ENCODE measurements around the gene RHEX. TPM values are rescaled to one million over a fixed set of nuclear protein-coding genes. Genes with fewer than 3 reads are reported as not detected.

The RHEX gene
- total and polyA plus RNA-seq, 4 experiments from 2014 or later: 0.30 to 0.55 (median 0.55) TPM; not detected in 1

DNA sequence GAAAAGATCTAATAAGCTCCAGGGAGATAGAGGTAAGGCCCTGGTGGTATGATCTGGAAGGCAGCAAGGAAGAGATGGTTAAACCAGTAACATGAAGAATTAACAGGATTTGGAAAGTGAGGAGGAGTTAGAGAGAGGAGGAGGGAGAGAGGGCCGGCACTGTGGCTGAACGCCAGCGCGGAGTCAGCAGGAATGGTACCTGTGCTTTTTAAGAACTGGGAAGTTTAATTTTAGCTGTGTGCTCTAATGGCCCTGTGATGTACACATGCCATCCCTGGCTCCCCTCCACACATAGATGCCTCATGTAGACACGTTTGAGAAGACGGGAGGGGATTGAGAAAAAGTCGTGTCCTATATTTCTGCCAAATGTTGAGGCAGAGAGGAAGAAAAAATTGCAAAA, 78.1 kb downstream of the RHEX start:
- no peaks in the 10 kb centered on the region for H3K4me1 ChIP-seq (ENCODE audit: insufficient read depth, low read length)
- no peaks in the 10 kb centered on the region for H3K4me1 Mint-ChIP-seq
- no peaks in the 10 kb centered on the region for H3K9me3 Mint-ChIP-seq
- H3K27me3 Mint-ChIP-seq: peaks cover 18 to 22% of the 10 kb centered on the region in 2 donors
- H3K27ac ChIP-seq (ENCODE audit: low read depth, low read length): no peak overlapping the region
- no peaks in the 10 kb centered on the region for H3K36me3 ChIP-seq (ENCODE audit: insufficient read depth, low read length)
- CTCF ChIA-PET (ENCODE audit: partially characterized antibody): no interaction called here
- H3K4me3 Mint-ChIP-seq: no peak overlapping the region
- intact Hi-C loops (cut with micrococcal nuclease): no loop called here
- no peaks in the 10 kb centered on the region for H3K27me3 ChIP-seq (ENCODE audit: insufficient read depth, low read length)
- DNase-seq: no peak
- H3K36me3 Mint-ChIP-seq: no peaks in the 10 kb centered on the region
- H3K4me3 ChIP-seq (ENCODE audit: low read length in 2 of 2): no peak overlapping the region
- H3K9me3 ChIP-seq (ENCODE audit: control insufficient read depth in 1 of 2, low read length in 2 of 2): no peaks in the 10 kb centered on the region
- POLR2A ChIA-PET (ENCODE audit: partially characterized antibody): no interaction called here
- no peak overlapping the region for H3K27ac Mint-ChIP-seq

DNA sequence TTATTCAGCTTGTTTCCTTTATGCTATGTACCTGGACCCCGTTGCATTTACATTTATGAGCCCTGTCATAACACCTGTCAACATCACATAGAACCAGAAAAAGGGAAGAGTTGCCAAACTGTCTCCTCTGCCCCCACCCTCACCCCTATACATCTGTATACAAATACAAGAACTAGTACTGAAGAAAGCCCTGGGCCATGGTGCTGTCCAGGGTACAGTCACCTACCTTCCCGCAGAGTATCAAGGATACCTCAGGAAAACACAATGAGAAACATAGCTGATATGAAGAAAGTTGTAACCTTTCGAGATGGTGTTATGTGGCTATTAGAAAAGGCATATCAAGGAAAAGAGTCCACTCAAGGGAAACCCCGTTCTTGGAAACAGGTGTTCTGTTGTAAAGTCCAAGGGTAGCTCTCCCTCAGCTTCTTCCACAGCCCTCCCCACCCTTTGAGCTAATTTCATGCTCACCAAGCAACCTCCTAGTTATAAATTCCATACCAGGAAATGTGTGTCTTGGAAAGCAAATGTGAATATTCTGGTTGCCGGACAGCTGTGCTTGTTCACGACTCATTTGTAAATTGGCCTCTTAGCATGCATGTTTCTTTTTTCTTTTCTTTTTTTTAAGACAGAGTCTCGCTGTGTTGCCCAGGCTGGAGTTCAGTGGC, 80.9 kb downstream of the RHEX start:
- ChIA-PET CTCF (ENCODE audit: partially characterized antibody) (no interaction called here), POLR2A (ENCODE audit: partially characterized antibody) (no interaction called here)
- no peaks in the 10 kb centered on the region for H3K36me3 Mint-ChIP-seq
- no peaks in the 10 kb centered on the region for H3K9me3 Mint-ChIP-seq
- Histone ChIP-seq H3K4me1 (ENCODE audit: insufficient read depth, low read length) (no peaks in the 10 kb centered on the region), H3K27me3 (ENCODE audit: insufficient read depth, low read length) (peaks cover under 1% of the 10 kb centered on the region), H3K4me3 (ENCODE audit: low read length in 2 of 2) (no peak overlapping the region), H3K27ac (ENCODE audit: low read depth, low read length) (no peak overlapping the region), H3K36me3 (ENCODE audit: insufficient read depth, low read length) (no peaks in the 10 kb centered on the region), H3K9me3 (ENCODE audit: control insufficient read depth in 1 of 2, low read length in 2 of 2) (no peaks in the 10 kb centered on the region)
- no peak overlapping the region for H3K27ac Mint-ChIP-seq
- intact Hi-C loops (cut with micrococcal nuclease): no loop called here
- no peak for DNase-seq
- H3K27me3 Mint-ChIP-seq: peaks cover 14 to 22% of the 10 kb centered on the region in 2 donors
- no peaks in the 10 kb centered on the region for H3K4me1 Mint-ChIP-seq
- no peak overlapping the region for H3K4me3 Mint-ChIP-seq

DNA sequence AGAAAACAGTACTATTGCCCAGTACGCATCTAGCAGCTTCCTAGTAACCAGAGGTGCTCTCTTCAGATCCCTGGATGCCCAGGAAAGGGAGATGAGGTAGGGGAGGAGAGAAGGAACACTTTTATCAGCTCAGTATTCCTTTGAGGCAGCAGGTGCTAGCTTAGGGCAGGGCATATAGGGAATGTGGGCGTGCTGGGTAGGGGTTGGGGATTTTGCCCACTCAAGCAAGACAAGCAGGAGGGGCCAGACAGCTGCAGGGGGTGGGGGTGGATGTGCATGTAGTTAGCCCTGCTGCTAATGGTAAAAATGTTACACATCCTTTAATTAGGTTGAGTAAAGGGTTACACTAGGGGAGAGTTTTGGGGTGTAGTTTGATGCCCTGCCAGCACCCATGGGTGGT, 82.3 kb downstream of the RHEX start:
- Mint-ChIP-seq H3K4me1 (no peaks in the 10 kb centered on the region), H3K27ac (no peak overlapping the region), H3K36me3 (no peaks in the 10 kb centered on the region), H3K27me3 (peaks cover 21 to 27% of the 10 kb centered on the region in 2 donors), H3K4me3 (no peak overlapping the region), H3K9me3 (no peaks in the 10 kb centered on the region)
- peaks cover 4% of the 10 kb centered on the region for H3K27me3 ChIP-seq (ENCODE audit: insufficient read depth, low read length)
- H3K36me3 ChIP-seq (ENCODE audit: insufficient read depth, low read length): no peaks in the 10 kb centered on the region
- ChIA-PET POLR2A (ENCODE audit: partially characterized antibody) (no interaction called here), CTCF (ENCODE audit: partially characterized antibody) (no interaction called here)
- H3K9me3 ChIP-seq (ENCODE audit: control insufficient read depth in 1 of 2, low read length in 2 of 2): no peaks in the 10 kb centered on the region
- no peak overlapping the region for H3K27ac ChIP-seq (ENCODE audit: low read depth, low read length)
- no peak for DNase-seq
- H3K4me1 ChIP-seq (ENCODE audit: insufficient read depth, low read length): no peaks in the 10 kb centered on the region
- intact Hi-C loops (cut with micrococcal nuclease): no loop called here
- H3K4me3 ChIP-seq (ENCODE audit: low read length in 2 of 2): no peak overlapping the region

DNA sequence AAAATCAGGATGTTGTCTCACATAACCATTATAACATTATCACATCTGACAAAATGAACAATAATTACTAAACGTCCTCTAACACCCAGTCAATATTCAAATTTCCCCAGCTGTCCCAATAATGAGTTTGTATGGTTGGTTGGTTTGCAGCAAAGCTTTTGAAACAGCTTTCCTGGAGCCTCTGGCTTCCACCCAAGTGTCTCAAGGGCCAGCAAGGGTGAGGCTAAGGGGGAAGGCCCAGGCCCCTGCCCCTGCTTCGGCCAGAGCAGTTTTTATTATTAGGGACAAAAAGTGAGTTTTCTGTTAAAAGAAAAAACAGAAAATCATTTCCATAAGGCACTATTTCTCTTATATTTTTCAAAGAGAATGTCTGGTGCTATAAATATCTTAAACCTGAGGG, 83.3 kb downstream of the RHEX start:
- H3K27ac Mint-ChIP-seq: no peak overlapping the region
- H3K36me3 ChIP-seq (ENCODE audit: insufficient read depth, low read length): no peaks in the 10 kb centered on the region
- H3K9me3 ChIP-seq (ENCODE audit: control insufficient read depth in 1 of 2, low read length in 2 of 2): no peaks in the 10 kb centered on the region
- no peak for DNase-seq
- no peaks in the 10 kb centered on the region for H3K4me1 Mint-ChIP-seq
- POLR2A ChIA-PET (ENCODE audit: partially characterized antibody): no interaction called here
- no peaks in the 10 kb centered on the region for H3K36me3 Mint-ChIP-seq
- H3K9me3 Mint-ChIP-seq: no peaks in the 10 kb centered on the region
- H3K4me3 ChIP-seq (ENCODE audit: low read length in 2 of 2): no peak overlapping the region
- no peak overlapping the region for H3K4me3 Mint-ChIP-seq
- H3K4me1 ChIP-seq (ENCODE audit: insufficient read depth, low read length): no peaks in the 10 kb centered on the region
- peaks cover 21 to 32% of the 10 kb centered on the region in 2 donors for H3K27me3 Mint-ChIP-seq
- no peak overlapping the region for H3K27ac ChIP-seq (ENCODE audit: low read depth, low read length)
- H3K27me3 ChIP-seq (ENCODE audit: insufficient read depth, low read length): peaks cover 4% of the 10 kb centered on the region
- CTCF ChIA-PET (ENCODE audit: partially characterized antibody): no interaction called here
- intact Hi-C loops (cut with micrococcal nuclease): no loop called here

DNA sequence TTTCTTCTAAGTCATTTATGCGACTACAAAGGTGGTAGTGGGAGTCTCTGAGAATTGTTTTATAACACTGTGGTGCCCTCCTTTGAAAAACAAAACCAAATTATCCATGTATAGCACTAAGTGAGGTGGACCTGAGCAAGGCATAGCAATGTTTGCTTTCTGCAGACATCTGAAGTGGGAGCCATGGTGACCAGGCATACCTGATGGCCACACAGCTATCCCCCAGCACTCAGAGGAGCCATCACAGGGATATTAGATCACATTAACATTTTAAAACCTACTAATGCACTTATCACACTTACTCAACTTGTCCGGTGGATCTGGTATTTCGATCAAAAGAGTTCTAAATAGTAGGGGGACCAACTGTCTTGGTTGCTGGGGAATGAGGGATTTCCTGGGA, 89.0 kb downstream of the RHEX start:
- DNase-seq: no peak
- no peaks in the 10 kb centered on the region for H3K9me3 ChIP-seq (ENCODE audit: control insufficient read depth in 1 of 2, low read length in 2 of 2)
- ChIA-PET CTCF (ENCODE audit: partially characterized antibody) (no interaction called here), POLR2A (ENCODE audit: partially characterized antibody) (no interaction called here)
- no peaks in the 10 kb centered on the region for H3K4me1 ChIP-seq (ENCODE audit: insufficient read depth, low read length)
- no peak overlapping the region for H3K4me3 ChIP-seq (ENCODE audit: low read length in 2 of 2)
- no peaks in the 10 kb centered on the region for H3K36me3 Mint-ChIP-seq
- H3K27ac Mint-ChIP-seq: no peak overlapping the region
- no peaks in the 10 kb centered on the region for H3K4me1 Mint-ChIP-seq
- no peak overlapping the region for H3K4me3 Mint-ChIP-seq
- H3K9me3 Mint-ChIP-seq: no peaks in the 10 kb centered on the region
- H3K27me3 Mint-ChIP-seq: peaks cover 22 to 43% of the 10 kb centered on the region in 2 donors
- H3K27me3 ChIP-seq (ENCODE audit: insufficient read depth, low read length): peaks cover 4% of the 10 kb centered on the region
- no peak overlapping the region for H3K27ac ChIP-seq (ENCODE audit: low read depth, low read length)
- intact Hi-C loops (cut with micrococcal nuclease): no loop called here
- no peaks in the 10 kb centered on the region for H3K36me3 ChIP-seq (ENCODE audit: insufficient read depth, low read length)

DNA sequence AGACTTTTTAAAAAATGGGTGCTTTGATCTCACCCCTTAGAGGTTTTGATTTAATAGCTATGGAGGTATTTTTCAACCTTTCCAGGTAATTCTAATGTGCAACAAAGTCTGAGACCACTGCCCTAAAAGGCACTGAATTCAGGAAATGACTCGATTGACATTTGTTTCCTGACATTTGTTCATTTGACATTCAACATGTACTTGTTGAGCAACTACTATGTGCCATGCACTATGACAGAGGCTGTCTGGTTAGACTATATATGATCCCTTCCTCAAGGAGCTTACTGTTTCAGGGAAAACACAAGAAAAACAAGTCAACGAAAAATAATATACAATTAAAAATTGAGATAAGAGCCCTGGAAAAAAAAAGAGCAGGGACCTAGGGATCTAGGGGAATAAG, 89.8 kb downstream of the RHEX start:
- DNase-seq: no peak
- H3K9me3 ChIP-seq (ENCODE audit: control insufficient read depth in 1 of 2, low read length in 2 of 2): no peaks in the 10 kb centered on the region
- no peaks in the 10 kb centered on the region for H3K4me1 ChIP-seq (ENCODE audit: insufficient read depth, low read length)
- POLR2A ChIA-PET (ENCODE audit: partially characterized antibody): no interaction called here
- CTCF ChIA-PET (ENCODE audit: partially characterized antibody): no interaction called here
- H3K4me3 Mint-ChIP-seq: no peak overlapping the region
- H3K27me3 Mint-ChIP-seq: peaks cover 22 to 40% of the 10 kb centered on the region in 2 donors
- no peaks in the 10 kb centered on the region for H3K36me3 ChIP-seq (ENCODE audit: insufficient read depth, low read length)
- no peaks in the 10 kb centered on the region for H3K4me1 Mint-ChIP-seq
- no peak overlapping the region for H3K27ac ChIP-seq (ENCODE audit: low read depth, low read length)
- no peak overlapping the region for H3K27ac Mint-ChIP-seq
- no peaks in the 10 kb centered on the region for H3K9me3 Mint-ChIP-seq
- H3K27me3 ChIP-seq (ENCODE audit: insufficient read depth, low read length): peaks cover 4% of the 10 kb centered on the region
- H3K4me3 ChIP-seq (ENCODE audit: low read length in 2 of 2): no peak overlapping the region
- H3K36me3 Mint-ChIP-seq: no peaks in the 10 kb centered on the region
- intact Hi-C loops (cut with micrococcal nuclease): no loop called here

DNA sequence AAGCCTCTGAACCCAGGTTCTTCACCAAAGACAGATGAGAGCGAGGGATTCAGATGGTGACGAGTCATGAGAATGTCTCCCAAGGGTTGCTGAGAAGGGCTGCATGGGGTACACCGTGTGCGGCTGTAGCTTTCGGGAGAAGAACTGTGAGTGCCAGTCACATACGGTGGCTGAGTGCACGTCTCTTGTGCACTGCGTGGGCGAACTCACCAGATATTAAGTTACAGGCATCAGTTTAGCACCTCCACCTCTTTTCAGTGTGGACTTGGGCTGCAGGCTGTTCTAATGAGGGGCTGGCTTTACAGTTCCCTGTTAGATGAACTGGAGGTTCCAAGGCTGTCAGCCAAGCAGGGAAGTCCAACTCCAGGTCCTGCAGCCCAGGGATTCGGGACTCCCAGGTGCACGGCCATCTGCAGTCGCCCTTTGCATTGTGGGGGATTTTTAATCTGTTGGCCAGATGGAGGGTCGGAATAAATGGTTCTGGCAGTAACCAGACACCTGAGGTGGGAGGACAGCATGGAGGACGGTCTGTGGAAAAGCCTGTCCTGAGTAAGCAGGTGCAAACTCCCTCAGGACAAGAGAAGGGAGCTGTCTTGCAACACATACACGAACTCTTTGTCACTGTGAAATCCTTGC, 90.7 kb downstream of the RHEX start:
- Histone ChIP-seq H3K36me3 (ENCODE audit: insufficient read depth, low read length) (no peaks in the 10 kb centered on the region), H3K4me1 (ENCODE audit: insufficient read depth, low read length) (no peaks in the 10 kb centered on the region), H3K27ac (ENCODE audit: low read depth, low read length) (no peak overlapping the region), H3K9me3 (ENCODE audit: control insufficient read depth in 1 of 2, low read length in 2 of 2) (no peaks in the 10 kb centered on the region), H3K27me3 (ENCODE audit: insufficient read depth, low read length) (peaks cover 4% of the 10 kb centered on the region), H3K4me3 (ENCODE audit: low read length in 2 of 2) (no peak overlapping the region)
- Mint-ChIP-seq H3K4me1 (no peaks in the 10 kb centered on the region), H3K27ac (no peak overlapping the region), H3K27me3 (peaks cover 17 to 33% of the 10 kb centered on the region in 2 donors), H3K9me3 (no peaks in the 10 kb centered on the region), H3K4me3 (no peak overlapping the region), H3K36me3 (no peaks in the 10 kb centered on the region)
- POLR2A ChIA-PET (ENCODE audit: partially characterized antibody): no interaction called here
- CTCF ChIA-PET (ENCODE audit: partially characterized antibody): no interaction called here
- DNase-seq: no peak
- intact Hi-C loops (cut with micrococcal nuclease): no loop called here
